ENCODE results near the gene APOO. TPM values are rescaled to one million over a fixed set of nuclear protein-coding genes. Genes with fewer than 3 reads are reported as not detected.

The APOO gene
- total and polyA plus RNA-seq, 11 donors: 41.0 to 113 (median 92.2) TPM

- Histone ChIP-seq H3K36me3 (no peaks in the 10 kb centered on the region), H3K27ac (no peak overlapping the region), H3K4me3 (no peak overlapping the region), H3K9me3 (peaks cover 0 to 7% (median 0%) of the 10 kb centered on the region in 12 donors), H3K4me1 (no peaks in the 10 kb centered on the region), H3K27me3 (peaks cover 0 to 2% (median 0%) of the 10 kb centered on the region in 9 donors)
- WGBS, 4 donors: 93 to 100% (median 94%) methylated on average over 1 of the region's 1 CpG
- ATAC-seq (no peak), DNase-seq (no peak)
- intact Hi-C loops (cut with DNase I): no loop called here
- TF ChIP-seq POLR2A (IDR thresholded peaks at IDR 0.05): no peak
- TF ChIP-seq, protein P1, sequence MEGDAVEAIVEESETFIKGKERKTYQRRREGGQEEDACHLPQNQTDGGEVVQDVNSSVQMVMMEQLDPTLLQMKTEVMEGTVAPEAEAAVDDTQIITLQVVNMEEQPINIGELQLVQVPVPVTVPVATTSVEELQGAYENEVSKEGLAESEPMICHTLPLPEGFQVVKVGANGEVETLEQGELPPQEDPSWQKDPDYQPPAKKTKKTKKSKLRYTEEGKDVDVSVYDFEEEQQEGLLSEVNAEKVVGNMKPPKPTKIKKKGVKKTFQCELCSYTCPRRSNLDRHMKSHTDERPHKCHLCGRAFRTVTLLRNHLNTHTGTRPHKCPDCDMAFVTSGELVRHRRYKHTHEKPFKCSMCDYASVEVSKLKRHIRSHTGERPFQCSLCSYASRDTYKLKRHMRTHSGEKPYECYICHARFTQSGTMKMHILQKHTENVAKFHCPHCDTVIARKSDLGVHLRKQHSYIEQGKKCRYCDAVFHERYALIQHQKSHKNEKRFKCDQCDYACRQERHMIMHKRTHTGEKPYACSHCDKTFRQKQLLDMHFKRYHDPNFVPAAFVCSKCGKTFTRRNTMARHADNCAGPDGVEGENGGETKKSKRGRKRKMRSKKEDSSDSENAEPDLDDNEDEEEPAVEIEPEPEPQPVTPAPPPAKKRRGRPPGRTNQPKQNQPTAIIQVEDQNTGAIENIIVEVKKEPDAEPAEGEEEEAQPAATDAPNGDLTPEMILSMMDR (IDR thresholded peaks at IDR 0.05): no peak
Measured at GRCh38 chrX:23813808-23814207, 93.9 kb downstream of the APOO start.

- DNase-seq (no peak), ATAC-seq (peak in 1 of 4 donors; percentile 24)
- Histone ChIP-seq H3K27ac (peak overlapping the region in 5 of 12 donors; percentile 24 to 77 (median 38)), H3K4me3 (peak overlapping the region in 2 of 12 donors; percentile 4 to 13), H3K4me1 (peaks cover 0 to 6% (median 0%) of the 10 kb centered on the region in 12 donors), H3K27me3 (no peaks in the 10 kb centered on the region), H3K9me3 (peaks cover 0 to 7% (median 0%) of the 10 kb centered on the region in 12 donors), H3K36me3 (no peaks in the 10 kb centered on the region)
- intact Hi-C loops (cut with DNase I): no loop called here
- 64 to 73% (median 67%) methylated on average over 6 of the region's 6 CpGs for WGBS, 4 donors
- TF ChIP-seq, protein P1 (IDR thresholded peaks at IDR 0.05): no peak
- TF ChIP-seq POLR2A (IDR thresholded peaks at IDR 0.05): no peak
Measured at GRCh38 chrX:23811656-23812055, 96.1 kb downstream of the APOO start.

DNA sequence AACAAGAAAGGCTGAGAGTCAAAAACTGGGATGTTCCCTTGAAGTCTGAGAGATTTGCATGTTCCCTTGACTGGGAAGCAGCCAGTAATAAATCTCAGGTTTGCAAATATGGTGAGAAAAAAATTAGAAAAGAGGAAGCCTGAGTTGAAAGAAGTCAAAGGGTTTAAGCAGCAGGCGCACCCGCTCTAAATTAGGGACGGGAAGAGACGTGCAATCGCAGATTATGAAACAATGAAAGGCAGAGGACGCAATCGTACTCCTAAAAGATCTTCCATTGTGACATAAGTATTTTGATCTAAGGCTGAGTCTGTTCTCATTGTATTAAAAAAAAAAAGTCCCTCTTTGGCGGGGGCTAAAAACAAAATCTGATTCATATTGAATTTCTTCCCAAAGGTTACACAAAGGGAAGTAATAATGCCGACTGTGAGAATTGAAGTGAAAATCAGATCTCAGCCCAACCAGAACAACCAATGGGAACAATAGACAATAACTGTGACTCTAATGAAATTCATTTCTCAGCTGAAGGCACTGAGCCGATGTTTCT, 96.6 kb downstream of the APOO start:
- WGBS, 4 donors: 54 to 71% (median 58%) methylated on average over 10 of the region's 10 CpGs
- Histone ChIP-seq H3K27ac (peak overlapping the region in 6 of 12 donors; percentile 8 to 77 (median 34)), H3K27me3 (no peaks in the 10 kb centered on the region), H3K9me3 (peaks cover 0 to 7% (median 0%) of the 10 kb centered on the region in 12 donors), H3K4me1 (peaks cover 0 to 6% (median 0%) of the 10 kb centered on the region in 12 donors), H3K36me3 (no peaks in the 10 kb centered on the region), H3K4me3 (peak overlapping the region in 2 of 12 donors; percentile 4 to 13)
- intact Hi-C loops (cut with DNase I): no loop called here
- DNase-seq (no peak), ATAC-seq (peak in 3 of 4 donors; percentile 20 to 75 (median 51))
- no peak for TF ChIP-seq POLR2A (IDR thresholded peaks at IDR 0.05)
- TF ChIP-seq, protein P1 (IDR thresholded peaks at IDR 0.05): no peak

DNA sequence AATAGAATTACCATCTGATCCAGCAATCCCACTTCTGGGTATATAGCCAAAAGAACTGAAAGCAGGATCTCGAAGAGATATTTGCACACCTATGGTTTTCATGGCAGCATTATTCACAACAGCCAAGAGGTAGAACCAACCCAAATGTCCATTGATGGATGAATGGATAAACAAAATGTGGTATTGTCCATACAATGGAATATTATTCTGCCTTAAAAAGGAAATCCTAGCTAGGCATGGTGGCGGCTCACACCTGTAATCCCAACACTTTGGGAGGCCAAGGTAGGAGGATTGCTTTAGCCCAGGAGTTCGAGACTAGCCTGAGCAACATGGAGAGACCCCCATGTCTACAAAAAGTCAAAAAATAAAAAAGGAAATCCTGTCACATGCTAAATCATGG, 97.5 kb downstream of the APOO start:
- WGBS, 4 donors: 59 to 96% (median 87%) methylated on average over 3 of the region's 3 CpGs
- Histone ChIP-seq H3K27ac (peak overlapping the region in 1 of 12 donors; percentile 77), H3K4me3 (no peak overlapping the region), H3K27me3 (no peaks in the 10 kb centered on the region), H3K36me3 (no peaks in the 10 kb centered on the region), H3K9me3 (peaks cover 0 to 7% (median 0%) of the 10 kb centered on the region in 12 donors), H3K4me1 (peaks cover 0 to 6% (median 0%) of the 10 kb centered on the region in 12 donors)
- ATAC-seq (no peak), DNase-seq (no peak)
- TF ChIP-seq, protein P1 (IDR thresholded peaks at IDR 0.05): no peak
- TF ChIP-seq POLR2A (IDR thresholded peaks at IDR 0.05): no peak
- intact Hi-C loops (cut with DNase I): no loop called here
